WI38 (cell line): ENCODE data around the gene CTNNAL1.
"Not testable (repeated sequence)": the region's sequence is repeated elsewhere in the genome, so short reads cannot be mapped to it uniquely, and the experiment has no call there.

Source experiments
- H3K4me3 ChIP-seq: 2 replicates; pipeline ENCODE4 v1.5.1; 2011; ENCODE audit warnings: low read depth, mild to moderate bottlenecking, control low read depth, low read length
- CTCF ChIP-seq: IDR thresholded peaks from 2 replicates; pipeline ENCODE4 v1.5.1; 2012; ENCODE audit warnings: low read depth, mild to moderate bottlenecking, control low read depth, low read length

Gene CTNNAL1

GRCh38 chr9:108905494-108905893, 107.8 kb downstream of the CTNNAL1 start:
- TF ChIP-seq CTCF = no peak
- H3K4me3 ChIP-seq = no peak overlapping the region

DNA sequence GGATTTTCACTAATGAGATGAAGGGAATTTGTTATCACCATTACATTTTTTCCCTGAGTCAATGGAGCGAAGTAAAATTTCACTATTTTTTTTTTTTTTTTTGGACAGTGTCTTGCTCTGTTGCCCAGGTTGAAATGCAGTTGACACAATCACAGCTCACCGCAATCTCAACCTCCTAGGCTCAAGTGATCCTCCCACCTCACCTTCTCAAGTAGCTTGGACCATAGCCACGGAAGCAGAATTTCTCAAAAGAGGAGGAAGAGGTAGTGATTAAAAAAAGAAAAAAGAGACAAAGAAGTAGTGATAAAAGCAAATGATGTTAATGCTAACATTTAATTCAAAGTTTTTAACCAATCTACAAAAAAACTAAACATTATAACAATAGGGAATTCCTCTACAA, 109.1 kb downstream of the CTNNAL1 start:
- no peak overlapping the region for H3K4me3 ChIP-seq
- no peak for TF ChIP-seq CTCF

DNA sequence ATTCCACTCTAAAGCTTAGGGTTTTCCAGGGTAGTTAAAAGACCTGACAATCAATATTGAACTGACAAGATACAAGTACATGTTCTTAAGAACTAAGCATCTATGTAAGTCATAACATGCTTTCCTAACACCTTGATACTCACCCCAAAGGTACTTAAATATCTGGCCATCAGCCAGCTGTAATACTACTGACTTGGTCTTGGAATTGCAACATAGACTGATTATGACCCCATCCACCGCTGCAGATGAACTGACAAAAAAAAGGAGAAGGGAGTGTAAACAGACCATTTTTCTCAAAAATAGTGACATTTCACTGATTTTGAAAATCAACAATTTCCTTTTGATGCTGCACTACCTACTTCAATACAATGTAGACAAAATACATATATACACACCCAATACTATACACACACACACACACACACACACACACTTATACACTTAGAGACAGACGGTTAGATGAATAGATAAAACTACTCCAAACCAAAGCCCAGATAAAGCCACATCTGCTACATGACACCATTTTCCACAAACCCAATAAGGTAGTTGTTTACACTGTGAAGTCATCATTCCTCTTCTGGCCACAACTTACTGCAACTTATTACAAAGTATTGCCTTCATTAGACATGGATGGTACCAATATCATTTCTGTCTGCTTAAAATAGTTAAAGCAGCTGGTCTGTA, 109.7 kb downstream of the CTNNAL1 start:
- no peak for TF ChIP-seq CTCF
- H3K4me3 ChIP-seq = no peak overlapping the region

DNA sequence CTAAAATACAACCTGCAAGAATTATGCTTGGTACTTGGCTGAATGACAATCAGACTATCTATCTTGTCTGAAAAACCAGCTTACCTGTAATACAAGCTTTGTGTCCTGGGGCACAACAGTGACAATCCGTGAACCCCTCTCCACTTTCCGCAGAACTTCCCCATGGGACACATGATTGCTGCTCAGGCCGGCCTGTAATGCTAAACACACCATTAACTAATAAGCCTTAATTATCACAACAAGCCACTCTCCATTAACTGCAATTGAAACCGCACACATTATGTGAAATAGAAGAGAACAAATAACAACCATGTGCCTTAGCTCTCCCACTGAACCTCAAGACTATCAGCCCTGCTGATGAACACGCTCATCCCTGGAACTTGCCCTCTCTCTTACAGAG, 113.1 kb downstream of the CTNNAL1 start:
- TF ChIP-seq CTCF = no peak
- H3K4me3 ChIP-seq = no peak overlapping the region

DNA sequence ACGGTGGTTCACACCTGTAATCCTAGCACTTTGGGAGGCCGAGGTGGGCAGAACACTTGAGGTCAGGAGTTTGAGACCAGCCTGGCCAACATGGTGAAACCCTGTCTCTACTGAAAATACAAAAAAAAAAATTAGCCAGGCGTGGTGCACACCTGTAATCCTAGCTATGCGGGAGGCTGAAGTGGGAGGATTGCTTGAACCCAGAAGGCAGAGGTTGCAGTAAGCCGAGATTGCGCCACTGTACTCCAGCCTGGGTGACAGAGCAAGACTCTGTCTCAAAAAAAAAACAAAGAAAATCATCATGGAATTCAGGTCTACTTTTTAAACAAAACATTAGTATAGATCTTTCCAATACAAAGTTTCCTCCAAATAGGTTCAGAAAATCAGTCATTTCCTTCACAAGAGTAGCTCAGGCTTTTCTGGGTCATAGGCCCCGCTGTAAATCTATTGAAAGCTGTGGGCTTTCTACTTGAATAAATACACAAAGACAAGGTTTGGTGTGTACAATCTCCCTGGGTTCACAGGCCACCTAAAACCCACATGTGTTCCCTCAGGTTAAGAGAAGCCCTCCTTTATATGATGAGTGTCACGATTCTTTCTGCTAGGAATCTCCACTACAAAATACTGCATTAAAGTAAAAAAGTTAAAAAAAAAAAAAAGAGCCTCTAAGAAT, 114.1 kb downstream of the CTNNAL1 start:
- H3K4me3 ChIP-seq = not testable (repeated sequence)

- no peak overlapping the region for H3K4me3 ChIP-seq
- no peak for TF ChIP-seq CTCF
Observed at GRCh38 chr9:108897324-108898096, 115.8 kb downstream of the CTNNAL1 start.

DNA sequence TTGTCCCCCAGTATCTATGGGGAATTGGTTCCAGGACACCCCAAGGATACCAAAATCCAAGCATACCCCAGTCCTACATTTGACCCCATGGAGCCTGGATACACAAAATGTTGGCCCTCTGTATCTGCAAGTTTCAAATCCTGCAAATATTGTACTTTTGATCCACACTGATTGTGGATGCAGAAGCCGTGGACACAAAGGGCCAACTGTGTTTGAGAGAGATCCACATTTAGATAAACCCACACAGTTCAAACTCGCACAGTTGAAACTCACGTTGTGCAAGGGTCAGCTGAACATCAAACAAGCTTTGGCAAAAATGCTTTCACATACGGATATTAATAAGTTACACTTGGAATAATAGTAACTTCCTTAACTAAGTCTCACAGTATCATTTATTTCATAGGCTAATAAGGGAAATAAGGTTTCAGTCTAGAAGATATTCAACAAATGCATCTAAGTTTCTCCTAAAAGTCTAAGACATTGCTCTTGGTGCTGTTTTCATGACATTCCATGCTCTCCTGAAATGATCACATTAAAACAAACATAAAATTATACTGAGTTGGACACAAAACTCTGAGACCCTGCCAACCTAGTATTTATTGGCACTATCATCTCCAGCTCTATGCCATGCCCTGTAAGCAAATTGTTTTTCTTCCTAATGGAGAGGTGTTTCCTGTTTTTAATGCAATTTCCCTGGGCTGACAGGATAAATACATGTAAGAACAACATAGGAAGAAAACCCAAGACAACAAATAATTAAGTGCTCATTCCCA, 118.9 kb downstream of the CTNNAL1 start:
- no peak overlapping the region for H3K4me3 ChIP-seq
- no peak for TF ChIP-seq CTCF
